Nephron progenitor cell (in vitro differentiated cells): ENCODE measurements around the gene FIGNL2.

Experiments used
- DNase-seq: peaks from one replicate; pipeline ENCODE4 v3.0.0; 2021
- H3K27ac Mint-ChIP-seq: 2 replicates; pipeline ENCODE4 v1.8.0; 2021; ENCODE audit warnings: mild to moderate bottlenecking, moderate library complexity, mixed read lengths
- H3K27me3 Mint-ChIP-seq: 2 replicates; pipeline ENCODE4 v1.8.0; 2021; ENCODE audit warnings: mild to moderate bottlenecking, low read depth, mixed read lengths; ENCODE audit not compliant: poor library complexity
- H3K36me3 Mint-ChIP-seq: 2 replicates; pipeline ENCODE4 v1.8.0; 2021; ENCODE audit warnings: low read depth, mixed read lengths
- H3K4me1 Mint-ChIP-seq: 2 replicates; pipeline ENCODE4 v1.8.0; 2021; ENCODE audit warnings: mixed read lengths
- H3K4me3 Mint-ChIP-seq: 2 replicates; pipeline ENCODE4 v1.8.0; 2021; ENCODE audit warnings: mild to moderate bottlenecking, moderate library complexity, mixed read lengths
- H3K9me3 Mint-ChIP-seq: 2 replicates; pipeline ENCODE4 v1.8.0; 2021; ENCODE audit warnings: mild to moderate bottlenecking, moderate library complexity, mixed read lengths
- TF ChIP-seq, protein P1 (sequence below): fragments of 200-600 bp; sonication (generic); IDR thresholded peaks from 2 replicates; pipeline ENCODE4 v1.5.0; 2021; ENCODE audit warnings: antibody characterized with exemption

Gene FIGNL2, protein sequence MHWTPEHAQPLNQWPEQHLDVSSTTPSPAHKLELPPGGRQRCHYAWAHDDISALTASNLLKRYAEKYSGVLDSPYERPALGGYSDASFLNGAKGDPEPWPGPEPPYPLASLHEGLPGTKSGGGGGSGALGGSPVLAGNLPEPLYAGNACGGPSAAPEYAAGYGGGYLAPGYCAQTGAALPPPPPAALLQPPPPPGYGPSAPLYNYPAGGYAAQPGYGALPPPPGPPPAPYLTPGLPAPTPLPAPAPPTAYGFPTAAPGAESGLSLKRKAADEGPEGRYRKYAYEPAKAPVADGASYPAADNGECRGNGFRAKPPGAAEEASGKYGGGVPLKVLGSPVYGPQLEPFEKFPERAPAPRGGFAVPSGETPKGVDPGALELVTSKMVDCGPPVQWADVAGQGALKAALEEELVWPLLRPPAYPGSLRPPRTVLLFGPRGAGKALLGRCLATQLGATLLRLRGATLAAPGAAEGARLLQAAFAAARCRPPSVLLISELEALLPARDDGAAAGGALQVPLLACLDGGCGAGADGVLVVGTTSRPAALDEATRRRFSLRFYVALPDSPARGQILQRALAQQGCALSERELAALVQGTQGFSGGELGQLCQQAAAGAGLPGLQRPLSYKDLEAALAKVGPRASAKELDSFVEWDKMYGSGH

DNA sequence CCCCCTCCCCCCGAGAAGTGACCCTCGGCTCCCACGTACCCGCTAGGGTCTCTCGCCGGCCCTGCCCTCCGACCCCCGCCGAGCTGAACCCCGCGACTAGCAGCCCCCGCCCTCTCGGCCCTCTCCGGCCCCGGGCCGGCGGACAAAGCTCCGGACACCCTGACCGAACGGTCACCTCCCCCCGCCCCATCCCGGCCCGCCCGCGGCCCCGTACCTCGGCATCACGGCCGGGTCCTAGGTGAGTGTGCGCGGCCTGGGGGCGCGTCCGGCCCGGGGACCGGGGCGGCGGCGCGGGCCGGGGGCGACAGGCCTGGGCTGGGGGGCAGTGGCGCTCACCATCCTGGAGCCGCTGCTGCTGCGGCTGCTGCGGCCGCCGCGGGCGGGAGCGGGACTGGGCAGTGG lies at the start of gene FIGNL2:
Gene FIGNL2, minus strand, starts transcription at position 393 of the 402 bp plus-strand sequence. CDS start 26,305 bp downstream, outside the sequence.
- TF ChIP-seq, protein P1, sequence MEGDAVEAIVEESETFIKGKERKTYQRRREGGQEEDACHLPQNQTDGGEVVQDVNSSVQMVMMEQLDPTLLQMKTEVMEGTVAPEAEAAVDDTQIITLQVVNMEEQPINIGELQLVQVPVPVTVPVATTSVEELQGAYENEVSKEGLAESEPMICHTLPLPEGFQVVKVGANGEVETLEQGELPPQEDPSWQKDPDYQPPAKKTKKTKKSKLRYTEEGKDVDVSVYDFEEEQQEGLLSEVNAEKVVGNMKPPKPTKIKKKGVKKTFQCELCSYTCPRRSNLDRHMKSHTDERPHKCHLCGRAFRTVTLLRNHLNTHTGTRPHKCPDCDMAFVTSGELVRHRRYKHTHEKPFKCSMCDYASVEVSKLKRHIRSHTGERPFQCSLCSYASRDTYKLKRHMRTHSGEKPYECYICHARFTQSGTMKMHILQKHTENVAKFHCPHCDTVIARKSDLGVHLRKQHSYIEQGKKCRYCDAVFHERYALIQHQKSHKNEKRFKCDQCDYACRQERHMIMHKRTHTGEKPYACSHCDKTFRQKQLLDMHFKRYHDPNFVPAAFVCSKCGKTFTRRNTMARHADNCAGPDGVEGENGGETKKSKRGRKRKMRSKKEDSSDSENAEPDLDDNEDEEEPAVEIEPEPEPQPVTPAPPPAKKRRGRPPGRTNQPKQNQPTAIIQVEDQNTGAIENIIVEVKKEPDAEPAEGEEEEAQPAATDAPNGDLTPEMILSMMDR = no peak
- Mint-ChIP-seq H3K4me1 (peaks cover 76% of the 10 kb centered on the region), H3K36me3 (peaks cover 4% of the 10 kb centered on the region), H3K9me3 (no peaks in the 10 kb centered on the region), H3K27ac (peak within 1 kb of the TSS; percentile 94), H3K27me3 (no peaks in the 10 kb centered on the region), H3K4me3 (peak within 1 kb of the TSS; percentile 89)
- peak; percentile 62 for DNase-seq

DNA sequence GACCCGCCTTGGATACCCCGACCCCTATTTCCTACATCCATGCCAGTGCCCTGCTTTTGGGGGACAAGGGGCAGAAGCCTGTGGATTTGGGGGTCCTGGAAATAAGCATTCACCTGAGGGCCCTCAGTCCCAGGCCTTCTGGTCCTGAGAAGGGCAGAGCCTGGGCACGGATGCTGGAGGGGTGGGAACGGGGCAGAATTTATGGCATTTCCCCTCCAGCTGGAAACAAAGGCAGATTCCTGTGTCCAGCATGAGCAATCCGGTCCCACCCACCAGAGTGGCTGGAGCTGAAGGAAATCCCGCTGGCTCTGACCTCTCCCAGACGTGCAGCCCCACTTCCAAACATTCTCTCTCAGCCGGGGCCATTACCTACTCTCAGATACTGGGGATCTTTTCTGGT lies 48.7 kb upstream of the FIGNL2 start:
- H3K4me1 Mint-ChIP-seq = peaks cover 35% of the 10 kb centered on the region
- TF ChIP-seq, protein P1 = no peak
- H3K36me3 Mint-ChIP-seq = peaks cover 5% of the 10 kb centered on the region
- H3K9me3 Mint-ChIP-seq = peaks cover 5% of the 10 kb centered on the region
- H3K27me3 Mint-ChIP-seq = peaks cover 8% of the 10 kb centered on the region
- DNase-seq = no peak
- no peak overlapping the region for H3K4me3 Mint-ChIP-seq
- H3K27ac Mint-ChIP-seq = no peak overlapping the region

DNA sequence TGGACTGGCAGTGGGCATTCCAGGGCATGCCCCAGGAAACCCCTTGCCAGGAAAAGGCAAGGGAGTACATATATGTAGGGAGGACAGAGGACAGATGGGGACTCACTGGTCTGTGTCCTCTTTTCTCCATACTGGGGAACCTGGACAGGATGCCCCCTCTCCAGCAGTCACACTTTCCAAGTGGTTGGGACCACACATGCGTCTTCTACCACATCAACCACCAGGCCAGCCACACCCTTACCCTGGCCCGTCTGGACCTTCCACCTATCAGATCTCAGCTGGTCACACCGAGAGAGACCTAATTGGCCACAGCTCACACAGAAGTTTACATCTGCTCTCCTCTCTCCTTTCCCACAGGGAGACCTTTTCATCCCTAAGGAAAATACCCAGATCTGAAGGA lies 47.7 kb upstream of the FIGNL2 start:
- H3K4me1 Mint-ChIP-seq = peaks cover 28% of the 10 kb centered on the region
- DNase-seq = no peak
- TF ChIP-seq, protein P1 = no peak
- H3K36me3 Mint-ChIP-seq = no peaks in the 10 kb centered on the region
- H3K9me3 Mint-ChIP-seq = no peaks in the 10 kb centered on the region
- peak overlapping the region; percentile 28 for H3K27ac Mint-ChIP-seq
- H3K27me3 Mint-ChIP-seq = peaks cover 9% of the 10 kb centered on the region
- H3K4me3 Mint-ChIP-seq = no peak overlapping the region

DNA sequence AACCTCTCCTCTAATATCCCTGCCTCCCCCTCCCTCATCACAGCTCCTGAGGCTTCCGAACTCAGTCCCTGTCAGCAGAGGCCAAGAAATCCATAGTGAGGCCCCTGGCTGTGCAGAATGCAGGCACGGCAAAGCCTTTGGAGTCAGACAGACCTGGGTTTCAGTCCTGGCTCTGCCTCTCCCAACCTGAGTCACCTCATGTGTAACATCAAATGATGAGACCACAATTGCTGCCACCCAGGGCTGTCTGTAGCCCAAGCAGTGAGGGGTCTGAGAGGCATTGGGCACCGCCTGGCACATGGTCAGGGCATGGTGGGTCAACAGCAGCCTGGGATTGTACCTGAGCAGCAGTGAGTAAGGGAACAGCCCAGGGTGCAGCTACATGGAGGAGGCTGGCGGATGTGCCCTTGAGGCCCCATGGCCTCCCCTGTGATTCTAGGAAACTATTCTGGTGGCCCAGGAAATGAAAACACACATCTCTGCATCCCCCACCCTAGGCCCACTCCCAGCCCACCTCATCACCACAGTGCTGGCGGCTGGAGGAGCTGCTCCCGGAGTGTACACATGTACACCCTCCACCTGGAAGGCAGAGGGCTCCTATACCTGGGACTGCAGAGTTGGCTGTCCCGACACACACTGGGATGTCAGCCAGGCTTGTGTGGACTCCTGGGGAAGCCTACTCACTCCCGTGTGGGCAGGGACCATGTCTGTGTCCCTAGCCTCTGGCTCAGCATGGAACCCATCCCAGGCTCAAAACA lies 47.0 kb upstream of the FIGNL2 start:
- DNase-seq = no peak
- Mint-ChIP-seq H3K4me1 (peaks cover 24% of the 10 kb centered on the region), H3K9me3 (no peaks in the 10 kb centered on the region), H3K4me3 (no peak overlapping the region), H3K27ac (no peak overlapping the region), H3K27me3 (peaks cover 14% of the 10 kb centered on the region), H3K36me3 (no peaks in the 10 kb centered on the region)
- TF ChIP-seq, protein P1 = no peak

DNA sequence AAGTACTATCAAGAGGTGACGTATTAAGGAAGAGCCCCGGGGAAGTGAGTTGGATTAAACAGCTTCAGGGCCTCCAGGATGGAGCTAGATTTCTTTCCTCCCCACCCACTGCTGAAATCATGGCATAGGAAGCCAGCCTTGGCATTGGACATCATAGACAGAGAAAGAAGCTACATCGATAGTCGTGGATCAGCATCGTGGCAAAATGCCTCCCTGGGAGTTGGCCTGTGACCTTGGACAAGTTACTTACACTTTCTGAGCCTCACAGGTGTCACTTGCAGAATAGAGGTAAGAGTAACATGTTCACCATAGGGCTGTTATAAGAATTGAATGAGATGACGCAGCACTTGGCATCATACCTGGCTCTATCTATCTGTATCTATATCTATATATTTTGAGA lies 45.3 kb upstream of the FIGNL2 start:
- no peak overlapping the region for H3K27ac Mint-ChIP-seq
- no peaks in the 10 kb centered on the region for H3K36me3 Mint-ChIP-seq
- no peak overlapping the region for H3K4me3 Mint-ChIP-seq
- H3K4me1 Mint-ChIP-seq = peaks cover 30% of the 10 kb centered on the region
- no peak for DNase-seq
- H3K27me3 Mint-ChIP-seq = peaks cover 15% of the 10 kb centered on the region
- no peaks in the 10 kb centered on the region for H3K9me3 Mint-ChIP-seq
- TF ChIP-seq, protein P1 = no peak
